BLaER1 (cell line): ENCODE data around the gene CWC27.

Experiments
- H3K27ac ChIP-seq: shearing (Covaris generic); formaldehyde crosslinking; 2 replicates; pipeline ENCODE4 v1.8.1; 2022
- H3K27me3 ChIP-seq: shearing (Covaris generic); formaldehyde crosslinking; 2 replicates; pipeline ENCODE4 v1.8.1; 2022
- H3K36me3 ChIP-seq: shearing (Covaris generic); formaldehyde crosslinking; 2 replicates; pipeline ENCODE4 v1.8.1; 2022
- H3K4me1 ChIP-seq: shearing (Covaris generic); formaldehyde crosslinking; 2 replicates; pipeline ENCODE4 v1.8.1; 2022
- H3K4me2 ChIP-seq: shearing (Covaris generic); formaldehyde crosslinking; 2 replicates; pipeline ENCODE4 v1.8.1; 2022
- H3K4me3 ChIP-seq: shearing (Covaris generic); formaldehyde crosslinking; 2 replicates; pipeline ENCODE4 v1.8.1; 2022
- H3K9ac ChIP-seq: shearing (Covaris generic); formaldehyde crosslinking; 2 replicates; pipeline ENCODE4 v1.8.1; 2022
- H3K9me3 ChIP-seq: shearing (Covaris generic); formaldehyde crosslinking; 2 replicates; pipeline ENCODE4 v1.8.1; 2022
- H4K20me1 ChIP-seq: shearing (Covaris generic); formaldehyde crosslinking; 2 replicates; pipeline ENCODE4 v1.8.1; 2022
- Cebpa-rat ChIP-seq: shearing (Covaris generic); IDR thresholded peaks from 2 replicates; pipeline ENCODE4 v1.8.1; 2022

Gene CWC27

DNA sequence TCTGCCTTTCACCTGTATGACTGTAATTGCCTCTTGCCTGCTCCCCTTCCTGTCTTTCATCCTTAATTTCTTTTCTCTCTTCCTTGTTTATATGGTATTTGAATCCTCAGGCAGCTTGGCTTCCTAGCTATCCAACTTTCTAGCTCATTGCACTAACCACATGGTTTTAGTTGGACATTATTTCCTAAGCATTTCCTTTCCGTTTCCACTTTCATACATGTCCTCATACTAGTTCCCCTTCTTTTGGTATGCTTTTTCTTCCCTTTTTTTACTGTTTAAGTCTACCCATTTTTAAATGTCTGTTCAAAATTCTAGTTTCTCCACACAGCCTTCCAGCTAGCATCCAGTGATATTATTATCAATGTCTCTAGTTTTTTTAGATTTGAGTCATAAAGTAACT lies 6.6 kb downstream of the CWC27 start:
- Histone ChIP-seq H3K4me3 (no peak overlapping the region), H3K4me2 (no peak overlapping the region), H4K20me1 (0 out of 2 replicates have a peak, but pooled peaks cover 6% of the 10 kb centered on the region), H3K27ac (no peak overlapping the region), H3K27me3 (no peaks in the 10 kb centered on the region), H3K36me3 (peaks cover 20% of the 10 kb centered on the region; the same call in 1 of the 2 replicates), H3K4me1 (peaks cover 28% of the 10 kb centered on the region), H3K9ac (no peak overlapping the region), H3K9me3 (no peaks in the 10 kb centered on the region)
- no peak for TF ChIP-seq Cebpa-rat

DNA sequence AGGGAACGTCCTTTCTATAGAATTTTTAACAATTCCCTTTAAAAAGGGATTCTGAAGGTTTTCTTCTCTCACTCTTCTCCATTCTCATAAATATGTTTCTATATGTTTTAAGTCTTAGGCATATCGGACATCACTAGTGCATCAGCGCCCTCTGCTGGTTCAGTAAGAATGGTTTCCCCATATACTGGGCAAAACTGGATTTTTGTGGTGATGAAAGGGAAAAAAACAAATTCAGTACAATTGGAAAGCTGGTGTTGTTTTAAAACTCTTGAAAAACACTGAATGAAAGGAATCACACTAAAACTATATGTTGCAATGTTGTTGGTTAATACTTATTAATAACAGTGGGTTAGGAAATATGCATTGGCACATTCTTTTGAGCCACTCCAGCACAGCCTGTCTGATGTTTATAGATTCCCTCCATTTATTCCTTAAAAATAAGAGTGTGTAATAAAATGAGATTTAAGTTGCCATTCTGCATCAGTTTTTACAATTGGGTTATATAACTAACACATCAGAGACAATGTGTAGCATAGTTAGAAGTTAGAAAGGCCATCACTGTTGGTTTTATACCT lies 15.8 kb downstream of the CWC27 start:
- Histone ChIP-seq H3K27me3 (no peaks in the 10 kb centered on the region), H4K20me1 (0 out of 2 replicates have a peak, but pooled peaks cover 5% of the 10 kb centered on the region), H3K9ac (no peak overlapping the region), H3K9me3 (no peaks in the 10 kb centered on the region), H3K4me3 (no peak overlapping the region), H3K4me2 (no peak overlapping the region), H3K27ac (no peak overlapping the region), H3K4me1 (no peaks in the 10 kb centered on the region), H3K36me3 (peaks cover 28% of the 10 kb centered on the region)
- TF ChIP-seq Cebpa-rat, result no peak

DNA sequence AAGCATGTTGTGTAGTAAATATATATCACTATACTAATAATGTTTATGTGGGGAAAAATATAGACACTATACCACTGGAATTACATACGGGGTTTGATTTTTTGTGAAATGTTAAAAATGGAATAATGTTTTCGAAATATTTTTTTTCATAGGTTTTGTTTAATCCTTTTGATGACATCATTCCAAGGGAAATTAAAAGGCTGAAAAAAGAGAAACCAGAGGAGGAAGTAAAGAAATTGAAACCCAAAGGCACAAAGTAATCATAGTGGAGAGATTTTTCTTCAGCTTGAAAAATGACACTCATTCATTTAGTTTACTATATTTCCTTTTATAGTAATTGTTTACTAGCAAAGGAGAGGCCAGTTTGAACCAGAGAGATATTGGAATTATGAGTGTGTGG lies 17.6 kb downstream of the CWC27 start:
- no peaks in the 10 kb centered on the region for H3K4me1 ChIP-seq
- TF ChIP-seq Cebpa-rat, result no peak

DNA sequence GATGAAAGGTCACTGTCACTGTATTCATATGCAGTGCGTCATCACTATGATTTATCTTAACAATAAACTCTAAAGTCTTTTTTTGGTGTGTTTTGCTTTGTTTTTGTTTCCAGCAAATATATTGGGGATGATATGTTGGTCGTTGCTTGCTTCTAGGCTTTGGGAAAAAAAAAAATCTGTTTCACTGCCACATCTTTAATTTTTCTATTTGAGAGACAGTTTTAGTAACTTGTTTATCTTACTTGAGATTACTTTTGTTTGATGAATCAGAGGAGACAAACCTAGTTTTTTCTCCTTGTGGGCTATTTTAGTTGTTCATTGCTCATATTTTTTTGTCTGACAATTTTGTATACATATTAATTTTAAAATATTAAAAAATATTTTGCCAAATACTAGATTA lies 19.4 kb downstream of the CWC27 start:
- no peaks in the 10 kb centered on the region for H3K27me3 ChIP-seq
- no peaks in the 10 kb centered on the region for H3K9me3 ChIP-seq
- H3K4me3 ChIP-seq, result no peak overlapping the region
- no peak for TF ChIP-seq Cebpa-rat
- no peak overlapping the region for H3K4me2 ChIP-seq
- peaks cover 23% of the 10 kb centered on the region for H3K36me3 ChIP-seq
- H3K4me1 ChIP-seq, result no peaks in the 10 kb centered on the region
- no peak overlapping the region for H3K9ac ChIP-seq
- no peaks in the 10 kb centered on the region for H4K20me1 ChIP-seq
- no peak overlapping the region for H3K27ac ChIP-seq

More for the DNA sequence above, 17.6 kb downstream of the CWC27 start:
- peaks cover 28% of the 10 kb centered on the region for H3K36me3 ChIP-seq
- no peak overlapping the region for H3K9ac ChIP-seq
- no peaks in the 10 kb centered on the region for H3K27me3 ChIP-seq
- no peaks in the 10 kb centered on the region for H4K20me1 ChIP-seq
- no peak overlapping the region for H3K4me3 ChIP-seq
- no peak overlapping the region for H3K4me2 ChIP-seq
- H3K27ac ChIP-seq, result no peak overlapping the region
- no peaks in the 10 kb centered on the region for H3K9me3 ChIP-seq

DNA sequence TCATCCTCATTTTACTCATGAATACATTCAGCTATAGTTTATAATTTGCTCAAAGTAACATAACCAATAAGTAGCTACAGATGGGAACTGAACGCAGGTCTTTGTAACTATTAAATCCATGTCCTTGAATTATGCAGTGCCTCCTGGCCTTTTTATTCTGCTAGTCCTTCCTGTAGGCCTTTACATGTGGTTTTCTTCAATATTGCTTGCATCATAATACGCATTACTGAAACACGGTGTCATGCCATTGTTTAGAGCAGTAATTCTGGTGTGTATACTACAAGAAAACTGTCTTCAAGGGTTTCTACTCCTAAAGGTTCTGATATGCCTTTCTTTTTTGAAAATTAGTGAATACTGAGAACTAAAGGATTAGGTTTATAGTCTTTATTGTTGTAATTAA lies 20.7 kb downstream of the CWC27 start:
- H4K20me1 ChIP-seq, result no peaks in the 10 kb centered on the region
- H3K36me3 ChIP-seq, result peaks cover 23% of the 10 kb centered on the region
- TF ChIP-seq Cebpa-rat, result no peak
- H3K4me3 ChIP-seq, result no peak overlapping the region
- H3K4me1 ChIP-seq, result no peaks in the 10 kb centered on the region
- no peaks in the 10 kb centered on the region for H3K9me3 ChIP-seq
- no peaks in the 10 kb centered on the region for H3K27me3 ChIP-seq
- no peak overlapping the region for H3K27ac ChIP-seq
- H3K4me2 ChIP-seq, result no peak overlapping the region
- no peak overlapping the region for H3K9ac ChIP-seq

DNA sequence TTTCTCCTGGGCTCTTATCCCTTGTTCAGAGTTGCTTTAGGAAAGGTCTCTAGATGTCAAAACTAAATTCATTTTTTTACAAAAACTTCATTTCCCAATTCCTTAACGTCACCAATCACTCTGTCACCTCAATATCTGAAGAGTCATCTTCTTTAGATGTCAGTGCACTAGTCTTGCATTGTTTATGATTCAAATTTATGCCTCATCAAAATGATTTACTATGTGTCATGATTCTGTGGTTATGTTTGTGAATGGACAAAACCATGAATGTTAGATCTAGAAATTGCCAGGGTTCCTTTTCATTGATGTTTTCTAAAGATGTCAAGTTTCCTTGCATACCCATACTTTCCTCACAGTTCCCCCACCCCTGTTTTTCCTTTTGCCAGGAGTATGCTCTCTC lies 21.5 kb downstream of the CWC27 start:
- H3K9me3 ChIP-seq, result no peaks in the 10 kb centered on the region
- H3K4me2 ChIP-seq, result no peak overlapping the region
- peaks cover 23% of the 10 kb centered on the region for H3K36me3 ChIP-seq
- H4K20me1 ChIP-seq, result no peaks in the 10 kb centered on the region
- no peaks in the 10 kb centered on the region for H3K4me1 ChIP-seq
- TF ChIP-seq Cebpa-rat, result no peak
- no peaks in the 10 kb centered on the region for H3K27me3 ChIP-seq
- H3K27ac ChIP-seq, result no peak overlapping the region
- H3K4me3 ChIP-seq, result no peak overlapping the region
- H3K9ac ChIP-seq, result no peak overlapping the region

DNA sequence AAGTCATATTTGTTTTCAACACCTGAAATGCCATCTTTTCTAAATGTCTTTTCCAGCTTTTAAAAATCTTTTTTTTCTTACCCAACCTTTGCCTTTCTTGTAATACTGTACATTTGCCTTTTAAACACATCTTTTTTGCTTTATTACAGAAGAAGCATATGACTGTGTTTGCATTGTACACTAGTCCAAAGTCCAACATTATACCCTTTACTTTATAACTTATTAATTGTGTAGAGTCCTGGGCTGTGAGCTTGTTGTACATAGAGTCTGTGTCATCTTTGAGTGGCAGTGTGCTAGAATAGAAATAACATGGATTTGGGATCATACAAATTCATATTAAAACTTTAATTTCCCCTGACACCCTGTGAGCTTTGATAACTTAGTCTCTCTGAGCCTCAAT lies 23.7 kb downstream of the CWC27 start:
- H3K9ac ChIP-seq, result no peak overlapping the region
- no peak for TF ChIP-seq Cebpa-rat
- no peak overlapping the region for H3K4me3 ChIP-seq
- H3K27ac ChIP-seq, result no peak overlapping the region
- H4K20me1 ChIP-seq, result no peaks in the 10 kb centered on the region
- H3K36me3 ChIP-seq, result peaks cover 7% of the 10 kb centered on the region; the same call in 1 of the 2 replicates
- H3K4me2 ChIP-seq, result no peak overlapping the region
- H3K9me3 ChIP-seq, result no peaks in the 10 kb centered on the region
- no peaks in the 10 kb centered on the region for H3K4me1 ChIP-seq
- H3K27me3 ChIP-seq, result no peaks in the 10 kb centered on the region

DNA sequence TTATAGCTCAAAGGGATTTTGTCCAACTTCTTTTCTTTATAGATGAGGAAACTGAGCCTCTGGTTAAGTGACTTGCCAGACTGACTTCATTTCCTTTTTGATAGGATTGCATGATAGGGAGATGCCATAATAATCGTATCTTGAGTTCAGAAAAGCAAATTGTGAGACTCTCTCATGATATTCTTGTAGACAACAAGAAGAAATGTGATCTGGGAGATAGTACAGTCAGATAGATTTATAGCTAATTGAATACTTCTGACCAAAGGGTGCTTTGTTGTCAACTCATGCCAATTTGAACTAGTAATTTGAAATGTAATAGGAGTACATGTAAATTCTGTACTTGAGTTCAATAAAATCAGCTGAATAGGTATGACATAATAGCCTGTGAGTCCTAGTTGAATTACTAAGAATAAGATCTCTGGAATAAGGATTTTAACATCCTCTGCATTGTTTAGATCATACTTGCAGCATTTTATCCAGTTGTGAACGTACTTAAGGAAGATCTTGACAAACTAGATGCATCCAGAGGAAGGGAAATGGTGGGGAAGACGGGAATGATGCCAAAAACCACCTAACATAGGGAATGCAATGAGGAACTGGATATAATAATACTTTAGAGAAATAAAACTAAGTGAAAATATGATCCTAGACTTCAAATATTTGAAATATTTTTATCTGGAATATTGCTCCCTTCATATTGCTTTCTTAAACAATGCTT lies 25.5 kb downstream of the CWC27 start:
- no peaks in the 10 kb centered on the region for H4K20me1 ChIP-seq
- no peaks in the 10 kb centered on the region for H3K9me3 ChIP-seq
- no peak overlapping the region for H3K27ac ChIP-seq
- no peak overlapping the region for H3K4me3 ChIP-seq
- TF ChIP-seq Cebpa-rat, result no peak
- H3K36me3 ChIP-seq, result peaks cover 11% of the 10 kb centered on the region; the same call in 1 of the 2 replicates
- no peaks in the 10 kb centered on the region for H3K27me3 ChIP-seq
- H3K4me1 ChIP-seq, result no peaks in the 10 kb centered on the region
- H3K4me2 ChIP-seq, result no peak overlapping the region
- no peak overlapping the region for H3K9ac ChIP-seq

DNA sequence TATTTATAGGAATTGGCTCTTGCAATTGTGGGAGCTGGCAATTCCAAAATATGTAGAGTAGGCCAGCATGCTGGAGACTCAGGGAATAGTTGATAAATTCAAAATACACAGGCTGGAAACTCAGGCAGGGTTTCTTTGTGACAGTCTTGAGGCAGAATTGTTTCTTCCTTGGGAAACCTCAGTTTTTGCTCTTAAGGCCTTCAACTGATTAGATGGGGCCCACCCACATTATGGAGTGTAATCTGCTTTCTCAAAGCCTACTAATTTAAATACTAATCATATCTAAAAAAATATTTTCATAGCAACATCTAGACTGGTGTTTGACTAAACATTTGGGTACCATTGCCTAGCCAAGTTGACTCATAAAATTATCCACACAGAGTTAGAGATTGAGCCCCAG lies 27.6 kb downstream of the CWC27 start:
- no peak for TF ChIP-seq Cebpa-rat

DNA sequence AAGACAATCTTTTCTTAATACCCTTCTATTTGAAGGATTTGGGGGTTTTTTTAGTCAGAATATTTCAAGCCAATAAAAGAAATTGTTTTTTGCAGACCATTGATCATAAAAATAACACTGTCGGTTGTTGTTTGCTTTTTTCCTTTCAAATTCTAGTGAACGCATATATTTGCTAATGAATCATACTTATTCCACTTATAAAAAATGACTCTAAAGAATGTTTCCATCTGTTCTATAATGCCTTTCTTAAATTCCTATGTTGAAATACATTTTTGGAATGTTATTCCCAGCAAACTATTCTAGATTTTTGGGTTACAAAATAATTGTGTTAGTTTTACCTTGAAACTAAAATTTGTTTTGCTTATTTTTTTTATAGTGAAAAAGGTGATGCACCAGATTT lies 32.2 kb downstream of the CWC27 start:
- H3K9me3 ChIP-seq, result no peaks in the 10 kb centered on the region
- H3K36me3 ChIP-seq, result peaks cover 31% of the 10 kb centered on the region

More for the DNA sequence above, 27.6 kb downstream of the CWC27 start:
- no peaks in the 10 kb centered on the region for H4K20me1 ChIP-seq
- H3K9me3 ChIP-seq, result no peaks in the 10 kb centered on the region
- H3K27ac ChIP-seq, result no peak overlapping the region
- no peaks in the 10 kb centered on the region for H3K27me3 ChIP-seq
- no peak overlapping the region for H3K4me2 ChIP-seq
- H3K4me3 ChIP-seq, result no peak overlapping the region
- no peaks in the 10 kb centered on the region for H3K4me1 ChIP-seq
- no peak overlapping the region for H3K9ac ChIP-seq
- H3K36me3 ChIP-seq, result peaks cover 9% of the 10 kb centered on the region

More for the DNA sequence above, 32.2 kb downstream of the CWC27 start:
- Histone ChIP-seq H3K27ac (no peak overlapping the region), H3K4me1 (no peaks in the 10 kb centered on the region), H4K20me1 (no peaks in the 10 kb centered on the region), H3K27me3 (no peaks in the 10 kb centered on the region), H3K4me3 (no peak overlapping the region), H3K9ac (no peak overlapping the region), H3K4me2 (no peak overlapping the region)
- TF ChIP-seq Cebpa-rat, result no peak
